Caco-2 (cell line): ENCODE results near the gene TBC1D24. TPM values are rescaled to one million over a fixed set of nuclear protein-coding genes. Genes with fewer than 3 reads are reported as not detected.

Source experiments
- BruUV-seq: library from RNA; stranded (reverse); fragments of 400-500 nt; replicated peaks from 2 replicates; lab custom pipeline; 2021; lab: Mats Ljungman, UMichigan
- CTCF ChIA-PET: fragments of 300-600 bp; sonication (Branson Sonifier 250); formaldehyde crosslinking; loops from one replicate; lab custom pipeline; 2022; ENCODE audit warnings: antibody characterized with exemption; lab: Charles Lee
- POLR2A ChIA-PET: fragments of 300-600 bp; sonication (Branson Sonifier 250); formaldehyde crosslinking; loops from one replicate; lab custom pipeline; 2022; ENCODE audit warnings: antibody characterized with exemption; lab: Charles Lee
- DNase-seq, 2 experiments: peaks; one replicate each; pipeline versions ENCODE4 v3.0.0 to v3.0.0-alpha.2; 2020 to 2022
- H3K27me3 ChIP-seq: replicated peaks from 2 replicates; pipeline ENCODE4 v1.6.0; 2011; ENCODE audit warnings: low read length; ENCODE audit not compliant: control insufficient read depth, insufficient read depth
- H3K36me3 ChIP-seq: 2 replicates; pipeline ENCODE4 v1.5.1; 2011; ENCODE audit warnings: low read length; ENCODE audit not compliant: control insufficient read depth, insufficient read depth
- H3K4me1 ChIP-seq: fragments of 250-450 bp; sonication (Bioruptor Pico); 2 replicates; pipeline ENCODE4 v1.5.1; 2020; ENCODE audit warnings: mild to moderate bottlenecking
- H3K4me3 ChIP-seq: 2 replicates; pipeline ENCODE4 v1.5.1; 2011; ENCODE audit warnings: low read depth, mild to moderate bottlenecking, control low read depth, low read length
- H3K9me3 ChIP-seq: fragments of 250-450 bp; sonication (Bioruptor Pico); 2 replicates; pipeline ENCODE4 v1.5.1; 2020; ENCODE audit warnings: mild to moderate bottlenecking, moderate library complexity
- H3K27ac Mint-ChIP-seq: one replicate; pipeline ENCODE4 v1.8.0; 2022; ENCODE audit warnings: mixed read lengths; ENCODE audit not compliant: unreplicated experiment
- H3K27me3 Mint-ChIP-seq: one replicate; pipeline ENCODE4 v1.8.0; 2022; ENCODE audit warnings: mixed read lengths; ENCODE audit not compliant: insufficient read depth, unreplicated experiment
- H3K36me3 Mint-ChIP-seq: one replicate; pipeline ENCODE4 v1.8.0; 2022; ENCODE audit warnings: mild to moderate bottlenecking, mixed read lengths; ENCODE audit not compliant: insufficient read depth, unreplicated experiment
- H3K4me1 Mint-ChIP-seq: one replicate; pipeline ENCODE4 v1.8.0; 2022; ENCODE audit warnings: low read depth, mixed read lengths; ENCODE audit not compliant: unreplicated experiment
- H3K4me3 Mint-ChIP-seq: one replicate; pipeline ENCODE4 v1.8.0; 2022; ENCODE audit warnings: mild to moderate bottlenecking, moderate library complexity, mixed read lengths; ENCODE audit not compliant: unreplicated experiment
- H3K9me3 Mint-ChIP-seq: one replicate; pipeline ENCODE4 v1.8.0; 2022; ENCODE audit warnings: mixed read lengths; ENCODE audit not compliant: unreplicated experiment
- intact Hi-C: fragments of 100-400 bp; cut with micrococcal nuclease; formaldehyde crosslinking; loops from one replicate; pipeline ENCODE4 v1.10.0; 2022; ENCODE audit not compliant: unreplicated experiment
- total RNA-seq: library from RNA; stranded (reverse); gene quantifications from 2 replicates; pipeline ENCODE4 v1.2.3, GENCODE V29; 2022
- TF ChIP-seq, protein P1 (sequence below), 2 experiments: fragments of 200-600 bp in 1 of 2; IDR thresholded peaks; 1 replicate in 1 of 2; 2 replicates in 1 of 2; pipeline versions ENCODE4 v1.5.1 to v1.8.0; 2011 to 2022; ENCODE audit warnings: antibody characterized with exemption in 1 of 2, control low read depth in 1 of 2, inconsistent platforms in 1 of 2, low read depth in 1 of 2, low read length in 1 of 2, mild to moderate bottlenecking in 1 of 2, moderate library complexity in 1 of 2; ENCODE audit not compliant: insufficient read depth in 1 of 2, severe bottlenecking in 1 of 2, unreplicated experiment in 1 of 2

The TBC1D24 gene
- total RNA-seq, 1 experiment from 2014 or later = 20.8 TPM

GRCh38 chr16:2450975-2451381, 23.9 kb upstream of the TBC1D24 start:
- Mint-ChIP-seq H3K9me3 (no peaks in the 10 kb centered on the region), H3K4me1 (no peaks in the 10 kb centered on the region), H3K4me3 (no peak overlapping the region), H3K36me3 (peaks cover 88% of the 10 kb centered on the region), H3K27me3 (no peaks in the 10 kb centered on the region), H3K27ac (no peak overlapping the region)
- intact Hi-C loops = no loop called here
- no peaks in the 10 kb centered on the region for H3K9me3 ChIP-seq
- DNase-seq = no peak
- TF ChIP-seq, protein P1, sequence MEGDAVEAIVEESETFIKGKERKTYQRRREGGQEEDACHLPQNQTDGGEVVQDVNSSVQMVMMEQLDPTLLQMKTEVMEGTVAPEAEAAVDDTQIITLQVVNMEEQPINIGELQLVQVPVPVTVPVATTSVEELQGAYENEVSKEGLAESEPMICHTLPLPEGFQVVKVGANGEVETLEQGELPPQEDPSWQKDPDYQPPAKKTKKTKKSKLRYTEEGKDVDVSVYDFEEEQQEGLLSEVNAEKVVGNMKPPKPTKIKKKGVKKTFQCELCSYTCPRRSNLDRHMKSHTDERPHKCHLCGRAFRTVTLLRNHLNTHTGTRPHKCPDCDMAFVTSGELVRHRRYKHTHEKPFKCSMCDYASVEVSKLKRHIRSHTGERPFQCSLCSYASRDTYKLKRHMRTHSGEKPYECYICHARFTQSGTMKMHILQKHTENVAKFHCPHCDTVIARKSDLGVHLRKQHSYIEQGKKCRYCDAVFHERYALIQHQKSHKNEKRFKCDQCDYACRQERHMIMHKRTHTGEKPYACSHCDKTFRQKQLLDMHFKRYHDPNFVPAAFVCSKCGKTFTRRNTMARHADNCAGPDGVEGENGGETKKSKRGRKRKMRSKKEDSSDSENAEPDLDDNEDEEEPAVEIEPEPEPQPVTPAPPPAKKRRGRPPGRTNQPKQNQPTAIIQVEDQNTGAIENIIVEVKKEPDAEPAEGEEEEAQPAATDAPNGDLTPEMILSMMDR (IDR thresholded peaks at IDR 0.05; ENCODE audit: insufficient read depth in 1 of 2, low read depth in 1 of 2, low read length in 1 of 2, severe bottlenecking in 1 of 2, unreplicated experiment in 1 of 2) = no peak
- H3K4me1 ChIP-seq = no peaks in the 10 kb centered on the region
- BruUV-seq = no TSS peak
- POLR2A ChIA-PET = interaction anchor here (1.1 kb wide), 1 partner anchor 9 kb away, joined by 3 read pairs; no protein-coding TSS in a partner anchor
- peaks cover 2% of the 10 kb centered on the region for H3K36me3 ChIP-seq
- H3K27me3 ChIP-seq = no peaks in the 10 kb centered on the region
- CTCF ChIA-PET = interaction anchor here (1.0 kb wide), 1 partner anchor 50 kb away, joined by 3 read pairs; no protein-coding TSS in a partner anchor
- H3K4me3 ChIP-seq = no peak overlapping the region

- CTCF ChIA-PET = interaction anchor here (0.5 to 1.0 kb wide), 2 partner anchors 18 to 50 kb away, joined by 3 read pairs; no protein-coding TSS in a partner anchor
- TF ChIP-seq, protein P1 (IDR thresholded peaks at IDR 0.05; ENCODE audit: insufficient read depth in 1 of 2, low read depth in 1 of 2, low read length in 1 of 2, severe bottlenecking in 1 of 2, unreplicated experiment in 1 of 2) = no peak
These were observed 23.0 kb upstream of the TBC1D24 start for GRCh38 chr16:2451851-2452320.

GRCh38 chr16:2452650-2453049, 22.3 kb upstream of the TBC1D24 start:
- CTCF ChIA-PET = no interaction called here
- no peak for DNase-seq
- H3K4me1 Mint-ChIP-seq = no peaks in the 10 kb centered on the region
- no peak overlapping the region for H3K4me3 Mint-ChIP-seq
- no peak overlapping the region for H3K27ac Mint-ChIP-seq
- H3K36me3 Mint-ChIP-seq = peaks cover 89% of the 10 kb centered on the region
- no peaks in the 10 kb centered on the region for H3K9me3 Mint-ChIP-seq
- TF ChIP-seq, protein P1 (IDR thresholded peaks at IDR 0.05; ENCODE audit: insufficient read depth in 1 of 2, low read depth in 1 of 2, low read length in 1 of 2, severe bottlenecking in 1 of 2, unreplicated experiment in 1 of 2) = no peak
- no peaks in the 10 kb centered on the region for H3K9me3 ChIP-seq
- H3K4me1 ChIP-seq = no peaks in the 10 kb centered on the region
- no peak overlapping the region for H3K4me3 ChIP-seq
- H3K27me3 ChIP-seq = no peaks in the 10 kb centered on the region
- POLR2A ChIA-PET = no interaction called here
- no peaks in the 10 kb centered on the region for H3K27me3 Mint-ChIP-seq
- peaks cover 2% of the 10 kb centered on the region for H3K36me3 ChIP-seq
- no TSS peak for BruUV-seq
- intact Hi-C loops = no loop called here

More at GRCh38 chr16:2451851-2452320, 23.0 kb upstream of the TBC1D24 start:
- Histone ChIP-seq H3K4me1 (no peaks in the 10 kb centered on the region), H3K36me3 (peaks cover 2% of the 10 kb centered on the region), H3K9me3 (no peaks in the 10 kb centered on the region), H3K4me3 (no peak overlapping the region), H3K27me3 (no peaks in the 10 kb centered on the region)
- H3K4me3 Mint-ChIP-seq = no peak overlapping the region
- H3K27ac Mint-ChIP-seq = no peak overlapping the region
- POLR2A ChIA-PET = no interaction called here
- no peaks in the 10 kb centered on the region for H3K9me3 Mint-ChIP-seq
- peaks cover 88% of the 10 kb centered on the region for H3K36me3 Mint-ChIP-seq
- no peak for DNase-seq
- no peaks in the 10 kb centered on the region for H3K27me3 Mint-ChIP-seq
- intact Hi-C loops = no loop called here
- BruUV-seq = no TSS peak
- H3K4me1 Mint-ChIP-seq = no peaks in the 10 kb centered on the region
